GM21619 (cell line): ENCODE data around the gene NTN3.

Experiments
- ATAC-seq: cut with Tn5 transposase; IDR thresholded peaks from one replicate; pipeline ENCODE4 v1.9.1; 2021; ENCODE audit not compliant: unreplicated experiment

Gene NTN3

DNA sequence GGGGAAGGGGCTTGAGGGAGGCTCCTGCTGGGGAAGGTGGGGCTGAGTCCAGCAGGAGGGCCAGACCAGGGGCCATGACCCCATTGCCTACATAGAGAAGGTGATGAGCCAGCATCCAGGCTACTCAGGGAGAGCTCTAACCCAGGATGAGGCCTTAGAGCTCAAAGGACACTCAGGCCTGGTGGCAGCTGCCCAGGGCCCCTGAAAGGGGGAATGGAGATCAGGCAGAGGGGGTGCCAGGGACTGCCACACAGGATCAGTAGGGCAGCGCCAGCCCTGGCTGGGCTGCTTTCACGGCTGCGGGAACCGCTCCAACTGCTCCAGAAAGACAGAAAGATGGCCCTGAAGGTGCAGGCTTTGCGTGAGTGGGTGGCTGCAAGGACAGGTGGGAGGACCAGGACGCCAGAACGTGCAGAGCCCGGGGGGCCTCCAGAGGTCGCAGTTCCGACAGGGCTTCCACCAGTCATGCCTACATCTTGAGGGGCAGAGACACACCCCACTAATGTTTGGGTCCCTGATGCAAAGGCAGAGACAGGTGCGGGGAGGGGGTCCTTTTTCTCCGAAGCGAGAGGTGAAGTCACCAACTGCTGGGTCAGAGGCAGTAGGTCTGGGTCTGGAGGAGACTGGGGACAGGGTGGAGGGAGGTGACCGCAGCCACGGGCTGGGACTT lies 41.8 kb downstream of the NTN3 start:
- no peak for ATAC-seq

DNA sequence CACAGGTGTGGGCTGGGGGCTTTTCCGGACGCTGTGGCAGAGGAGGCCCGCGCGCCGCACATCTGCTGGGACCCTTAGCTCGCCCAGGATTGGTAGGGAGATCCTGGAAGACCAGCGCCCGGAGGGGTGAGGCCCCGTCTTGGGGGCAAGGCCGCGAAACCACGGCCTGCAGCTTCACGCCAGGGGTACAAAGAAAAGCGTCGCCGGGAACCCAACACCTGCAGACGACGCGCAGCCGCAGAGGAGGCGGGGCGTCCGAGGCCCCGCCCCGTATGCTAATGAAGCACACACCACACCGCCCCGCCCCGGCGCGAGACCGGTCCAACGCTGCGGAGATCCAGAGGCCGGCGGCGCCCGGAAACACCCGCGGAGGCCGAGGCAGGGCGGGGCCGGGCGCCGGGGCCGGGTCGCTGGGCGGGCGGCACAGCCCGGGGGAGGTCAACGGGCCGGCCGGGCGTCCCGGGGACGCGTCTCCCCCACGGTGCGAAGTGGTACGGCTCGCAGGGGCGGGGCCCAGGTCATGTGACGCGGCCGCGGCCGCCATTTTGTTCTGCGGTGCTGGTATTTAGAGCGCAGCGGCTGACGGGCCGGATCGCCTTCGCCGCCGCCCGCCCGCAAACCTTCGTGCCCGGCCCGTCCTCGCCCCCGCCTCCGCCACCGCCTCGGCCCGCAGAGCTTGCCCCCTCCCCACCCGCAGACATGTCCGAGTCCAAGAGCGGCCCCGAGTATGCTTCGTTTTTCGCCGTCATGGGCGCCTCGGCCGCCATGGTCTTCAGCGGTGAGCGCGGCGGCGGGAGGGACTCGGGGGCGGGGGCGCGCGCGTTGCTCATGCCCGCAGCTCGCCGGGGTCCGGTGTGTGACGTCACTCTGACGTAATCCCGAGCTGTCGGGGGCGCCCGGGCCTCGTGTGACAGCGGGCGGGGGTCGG lies 42.6 kb downstream of the NTN3 start, which contains the start of gene ATP6V0C:
ATP6V0C (plus strand) TSS at position 548 of the 928 bp plus-strand sequence; CDS start at position 700, 152 bp downstream.
- peak; percentile 64 for ATAC-seq

DNA sequence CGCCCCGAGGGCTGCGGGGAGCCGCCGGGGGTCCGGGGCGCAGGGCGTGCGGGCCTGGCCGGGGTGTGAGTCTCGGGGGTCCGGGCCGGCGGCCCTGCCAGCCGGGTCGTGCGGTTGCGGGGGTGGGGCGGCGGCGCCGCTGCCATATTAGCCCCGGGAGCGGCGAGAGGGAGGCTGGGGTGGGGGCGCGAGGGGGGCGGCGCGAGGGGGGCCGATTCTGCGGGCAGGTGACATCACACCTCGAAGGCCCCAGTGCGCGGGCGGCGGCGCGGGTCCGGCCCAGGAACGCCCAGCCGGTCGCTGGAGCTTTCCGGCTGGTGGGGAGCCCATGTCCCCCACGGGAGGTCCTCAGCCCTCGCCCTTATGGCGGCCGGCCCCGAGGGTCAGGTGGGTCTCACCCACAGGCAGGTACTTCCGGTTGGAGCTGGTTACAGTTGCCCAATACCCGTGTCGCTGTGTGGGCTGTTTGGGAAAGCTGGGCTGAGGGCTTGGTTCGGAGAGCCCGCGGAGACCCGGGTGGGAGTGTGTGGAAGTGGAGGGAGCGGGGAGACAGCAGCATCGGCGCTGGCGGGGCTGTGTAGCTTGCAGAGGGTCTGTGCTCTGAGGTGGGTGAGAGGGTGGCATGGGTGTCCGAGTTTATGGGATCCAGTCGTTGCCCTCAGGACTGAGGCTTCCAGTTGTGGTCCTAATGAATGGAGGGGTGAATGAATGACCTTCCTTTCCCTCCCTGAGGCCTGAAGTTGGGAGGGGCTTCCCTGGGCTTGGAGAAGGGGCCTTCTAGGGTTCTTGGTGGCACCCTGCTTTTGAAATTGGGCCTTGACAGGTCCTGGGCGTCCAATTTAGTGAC lies 43.5 kb downstream of the NTN3 start:
- ATAC-seq = no peak

DNA sequence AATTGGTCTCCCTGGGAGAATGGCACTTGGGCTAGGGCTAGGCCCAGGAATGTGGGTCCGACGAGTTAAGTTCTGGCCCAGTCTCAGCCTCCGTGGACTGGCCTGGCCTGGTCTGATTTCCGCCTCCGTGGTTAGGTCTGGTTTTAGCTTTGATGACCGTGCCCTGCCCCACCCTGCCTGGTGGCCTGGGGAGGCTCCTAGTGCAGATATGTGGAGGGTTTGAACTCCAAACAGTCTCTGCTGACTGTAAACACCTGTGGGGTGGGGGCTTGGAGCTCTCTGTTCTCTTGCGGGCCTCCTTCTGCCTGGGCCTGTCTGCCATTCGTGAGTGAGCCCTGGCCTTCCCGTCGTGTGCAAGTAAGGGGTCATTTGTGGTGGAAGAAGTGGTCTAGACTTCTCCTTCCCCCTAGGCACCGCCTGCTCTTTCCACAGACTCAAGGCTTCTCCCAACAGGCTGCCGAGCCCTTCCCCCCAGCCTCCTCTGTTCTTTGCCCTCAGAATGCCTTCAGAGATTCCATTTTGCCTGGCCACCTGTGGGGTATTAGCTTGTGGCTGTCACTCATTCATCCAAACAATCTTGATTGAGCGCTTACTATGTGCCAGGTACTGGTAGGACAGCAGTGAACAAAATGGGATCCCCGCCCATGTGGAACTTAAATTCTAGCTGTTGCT lies 44.2 kb downstream of the NTN3 start:
- ATAC-seq = no peak

DNA sequence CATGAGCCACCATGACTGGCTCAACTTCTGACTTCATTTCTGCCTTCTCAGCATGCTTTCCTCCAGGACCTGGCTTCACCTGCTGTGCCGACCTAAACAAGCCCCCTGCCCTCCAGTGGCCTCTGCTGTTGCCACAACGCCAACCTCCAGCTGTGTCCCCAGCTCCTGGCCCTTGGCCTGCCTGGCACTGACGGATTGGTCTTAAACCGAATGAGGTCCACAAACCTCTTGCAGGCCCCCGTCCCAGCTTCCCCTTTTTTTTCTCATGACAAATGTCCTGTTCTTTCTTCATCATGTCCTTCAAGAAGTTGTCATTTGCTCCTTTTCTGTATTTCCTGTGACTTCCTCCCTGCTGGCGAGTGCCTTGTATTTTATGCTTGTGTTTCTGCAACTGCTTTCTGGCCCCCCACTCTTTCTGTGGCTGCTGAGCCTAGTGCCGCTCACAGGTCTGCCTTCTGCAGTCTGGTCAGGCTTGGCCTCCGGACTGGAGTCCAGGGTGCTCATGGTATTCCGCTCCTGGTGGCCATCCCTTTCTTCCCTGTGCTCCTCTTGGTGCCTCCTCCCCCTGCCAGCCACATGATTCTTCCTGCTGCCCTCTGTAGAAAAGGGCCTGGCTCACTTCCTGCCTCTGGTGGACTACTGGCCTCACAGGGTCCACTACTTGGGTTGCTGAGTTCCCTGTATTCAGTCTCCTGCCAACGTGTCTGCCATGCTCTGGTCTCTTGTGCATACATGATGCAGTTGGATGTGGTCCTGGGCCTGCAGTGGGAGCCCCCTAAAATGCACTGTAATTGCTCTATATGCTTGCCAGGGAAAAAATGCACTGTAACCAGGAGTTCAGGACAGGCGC lies 45.5 kb downstream of the NTN3 start:
- ATAC-seq = no peak

DNA sequence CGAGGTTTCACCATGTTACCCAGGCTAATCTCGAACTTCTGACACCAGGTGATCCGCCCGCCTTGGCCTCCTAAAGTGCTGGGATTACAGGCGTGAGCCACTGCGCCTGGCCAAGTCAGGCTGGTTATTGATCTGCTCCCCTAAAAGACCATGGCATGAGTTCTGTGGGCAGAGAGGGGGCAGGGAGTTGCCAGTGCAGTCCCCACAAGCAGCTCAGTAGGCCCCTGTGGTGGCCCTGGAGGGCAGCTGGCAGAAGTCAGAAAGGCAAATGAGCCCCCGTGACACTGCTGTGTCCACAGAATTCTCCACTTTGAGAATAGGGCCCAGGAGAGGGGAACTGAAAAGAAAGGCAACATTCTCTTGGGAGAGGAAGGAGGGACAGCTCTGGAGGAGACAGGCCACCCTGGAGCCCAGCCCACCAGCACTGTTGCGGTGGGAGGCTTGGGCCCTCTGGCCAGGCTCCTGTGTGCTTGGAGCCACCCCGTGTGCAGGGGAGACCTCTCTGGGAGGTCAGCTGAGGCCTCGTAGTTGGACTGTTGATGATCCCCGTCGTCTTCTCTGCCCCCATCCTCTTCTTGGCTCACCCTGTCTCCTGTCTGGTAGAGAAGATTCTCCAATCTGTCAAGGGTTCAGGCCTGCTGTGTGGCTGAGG lies 47.0 kb downstream of the NTN3 start:
- ATAC-seq = no peak

DNA sequence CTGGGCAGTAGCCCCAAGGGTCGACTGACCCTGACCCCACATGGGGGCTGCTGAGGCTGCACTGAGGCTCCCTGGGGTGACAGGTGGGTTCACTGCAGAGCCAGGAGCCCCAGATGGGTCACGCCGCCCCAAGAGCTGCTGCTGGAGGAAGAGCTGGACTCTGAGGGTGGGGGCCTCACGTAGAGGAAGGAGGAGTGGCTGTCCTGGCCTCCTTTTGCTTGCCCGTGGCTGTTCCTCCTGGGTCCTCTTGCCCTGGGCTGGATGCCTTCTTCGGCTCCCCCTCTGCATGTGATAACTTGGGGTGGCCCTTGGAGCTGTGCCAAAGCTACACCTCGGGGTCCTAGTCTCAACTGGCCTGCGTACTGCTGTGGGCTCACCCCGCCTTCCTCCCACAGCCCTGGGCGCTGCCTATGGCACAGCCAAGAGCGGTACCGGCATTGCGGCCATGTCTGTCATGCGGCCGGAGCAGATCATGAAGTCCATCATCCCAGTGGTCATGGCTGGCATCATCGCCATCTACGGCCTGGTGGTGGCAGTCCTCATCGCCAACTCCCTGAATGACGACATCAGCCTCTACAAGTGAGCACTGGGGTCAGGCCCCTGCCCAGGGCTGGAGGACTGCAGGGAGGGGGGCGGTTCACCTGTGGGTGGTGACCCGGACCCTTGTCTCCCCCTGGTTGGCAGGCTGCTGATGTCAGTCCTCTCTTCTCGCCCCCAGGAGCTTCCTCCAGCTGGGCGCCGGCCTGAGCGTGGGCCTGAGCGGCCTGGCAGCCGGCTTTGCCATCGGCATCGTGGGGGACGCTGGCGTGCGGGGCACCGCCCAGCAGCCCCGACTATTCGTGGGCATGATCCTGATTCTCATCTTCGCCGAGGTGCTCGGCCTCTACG lies 48.0 kb downstream of the NTN3 start:
- no peak for ATAC-seq

DNA sequence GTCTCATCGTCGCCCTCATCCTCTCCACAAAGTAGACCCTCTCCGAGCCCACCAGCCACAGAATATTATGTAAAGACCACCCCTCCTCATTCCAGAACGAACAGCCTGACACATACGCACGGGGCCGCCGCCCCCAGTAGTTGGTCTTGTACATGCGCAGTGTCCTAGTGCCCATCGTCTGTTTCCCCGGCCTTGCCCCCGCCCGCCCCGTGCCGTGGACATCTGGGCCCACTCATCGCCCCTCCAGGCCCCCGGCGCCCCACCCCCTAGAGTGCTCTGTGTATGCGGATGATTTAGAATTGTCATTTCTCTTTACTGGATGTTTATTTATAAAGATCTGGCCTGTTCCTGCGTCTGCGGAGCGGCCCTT lies 48.6 kb downstream of the NTN3 start:
- ATAC-seq = no peak

DNA sequence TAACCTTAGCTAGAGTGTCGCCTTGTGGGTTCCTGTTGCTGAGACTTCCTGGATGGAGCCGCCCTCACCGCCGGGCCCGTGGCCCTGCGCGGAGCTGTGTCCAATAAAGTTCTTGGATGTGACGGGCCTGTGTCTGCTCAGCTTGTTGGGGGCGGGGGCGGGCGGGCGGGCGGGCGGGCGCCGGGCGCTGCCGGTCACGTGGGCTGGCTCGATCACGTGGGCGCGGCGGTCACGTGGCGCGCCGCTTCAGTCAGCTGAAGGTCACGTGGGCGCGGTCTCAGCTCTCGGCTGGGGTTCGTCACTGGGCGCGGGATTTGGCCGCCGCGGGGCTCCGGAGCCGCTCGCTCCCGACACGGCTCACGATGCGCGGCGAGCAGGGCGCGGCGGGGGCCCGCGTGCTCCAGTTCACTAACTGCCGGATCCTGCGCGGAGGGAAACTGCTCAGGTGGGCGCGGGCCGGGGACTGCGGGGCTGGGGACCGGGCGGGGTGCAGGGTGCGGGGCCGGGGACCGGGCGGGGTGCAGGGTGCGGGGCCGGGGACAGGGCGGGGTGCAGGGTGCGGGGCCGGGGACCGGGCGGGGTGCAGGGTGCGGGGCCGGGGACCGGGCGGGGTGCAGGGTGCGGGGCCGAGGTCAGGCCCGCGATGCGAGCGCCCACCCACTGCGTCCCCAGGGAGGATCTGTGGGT lies 49.1 kb downstream of the NTN3 start, which contains the start of gene AMDHD2:
AMDHD2 (plus strand) TSS at position 275 of the 687 bp plus-strand sequence; CDS start at position 363, 88 bp downstream.
- no peak for ATAC-seq

DNA sequence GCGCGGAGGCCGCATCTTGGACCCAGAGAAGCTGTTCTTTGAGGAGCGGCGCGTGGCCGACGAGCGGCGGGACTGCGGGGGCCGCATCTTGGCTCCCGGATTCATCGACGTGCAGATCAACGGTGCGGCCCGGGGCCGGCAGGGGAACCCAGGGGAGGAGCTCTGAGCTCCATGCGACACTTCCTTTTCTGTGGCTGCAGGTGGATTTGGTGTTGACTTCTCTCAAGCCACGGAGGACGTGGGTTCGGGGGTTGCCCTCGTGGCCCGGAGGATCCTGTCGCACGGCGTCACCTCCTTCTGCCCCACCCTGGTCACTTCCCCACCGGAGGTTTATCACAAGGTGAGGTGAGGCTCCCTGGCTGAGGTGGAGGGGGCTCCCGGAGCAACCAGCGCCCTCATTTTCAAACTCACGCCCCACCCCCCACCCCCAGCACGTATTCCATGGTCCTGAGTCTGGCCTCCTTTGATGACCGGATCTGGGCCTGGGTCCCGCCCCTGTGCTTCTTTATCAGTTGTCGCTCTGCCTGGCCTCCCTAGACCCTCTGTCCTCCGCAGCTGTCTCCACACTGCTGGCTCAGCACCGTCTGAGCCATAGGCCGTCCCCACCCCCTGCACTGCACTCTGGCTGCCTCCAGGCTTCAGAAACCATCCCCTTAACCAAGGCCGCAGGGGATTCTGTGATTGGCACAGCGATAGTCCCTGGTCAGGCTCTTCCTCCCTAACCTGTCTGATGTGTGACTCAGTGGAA lies 49.9 kb downstream of the NTN3 start:
- ATAC-seq = no peak
